Testis (tissue), 3 donors: ENCODE results near the gene MAP3K19. TPM values are rescaled to one million over a fixed set of nuclear protein-coding genes. Genes with fewer than 3 reads are reported as not detected.

ENCODE experiments used
- DNase-seq: peaks from one replicate; pipeline ENCODE4 v3.0.0-alpha.2; 2019
- H3K27ac ChIP-seq, 2 donors: fragments of 200-600 bp; sonication (generic); one replicate each; pipeline ENCODE4 v1.5.1; 2019
- H3K27me3 ChIP-seq: fragments of 200-600 bp; sonication (generic); one replicate; pipeline ENCODE4 v1.5.1; 2019
- H3K36me3 ChIP-seq: fragments of 200-600 bp; sonication (generic); one replicate; pipeline ENCODE4 v1.5.1; 2017; ENCODE audit warnings: low read depth; ENCODE audit errors: missing control alignments
- H3K4me1 ChIP-seq: fragments of 200-600 bp; sonication (generic); one replicate; pipeline ENCODE4 v1.5.1; 2019
- H3K4me3 ChIP-seq, 2 donors: fragments of 200-600 bp; sonication (generic); one replicate each; pipeline ENCODE4 v1.5.1; 2017 to 2019
- H3K9me3 ChIP-seq: fragments of 200-600 bp; sonication (generic); one replicate; pipeline ENCODE4 v1.5.1; 2017
- POLR2A ChIP-seq: fragments of 450-650 bp; IDR thresholded peaks from one replicate; pipeline ENCODE4 v1.6.1; 2017; ENCODE audit warnings: antibody characterized with exemption, mild to moderate bottlenecking, moderate library complexity
- WGBS, 2 donors: methylation state at CpG; one replicate each; pipeline ENCODE4 v1.1.5; 2018; 5-methylcytosine and 5-hydroxymethylcytosine counted together
- intact Hi-C: fragments of 100-400 bp; cut with DNase I; formaldehyde crosslinking; loops from one replicate; pipeline ENCODE4 v1.15.1; 2023; ENCODE audit warnings: low total_unique reads
- polyA plus RNA-seq: library from polyadenylated mRNA; stranded (reverse); fragments of 350-450 nt; fragmentation: Illumina TruSeq; extraction: RNeasy Lipid Tissue Mini Kit (QIAGEN cat#74804); gene quantifications from one replicate; pipeline ENCODE4 v1.2.3, GENCODE V29; 2014; ENCODE audit warnings: low read depth, low replicate concordance; ENCODE audit not compliant: insufficient read depth
- total RNA-seq, 2 donors: library from RNA; depleted of rRNA; stranded (reverse); fragments of >200 nt; gene quantifications; one replicate each; pipeline ENCODE4 v1.2.3, GENCODE V29; 2016
- TF ChIP-seq, protein P1 (sequence below), 3 experiments: fragments of 450-650 bp in 2 of 3; fragments of 200-600 bp in 1 of 3; sonication (generic) in 1 of 3; IDR thresholded peaks; one replicate each; pipeline ENCODE4 v1.5.1; 2016 to 2019; ENCODE audit warnings: antibody characterized with exemption in 3 of 3, mild to moderate bottlenecking in 2 of 3, moderate library complexity in 1 of 3

MAP3K19 gene
- total and polyA plus RNA-seq, 3 donors from 2014 or later = 6.8 to 15.1 (median 9.8) TPM

DNA sequence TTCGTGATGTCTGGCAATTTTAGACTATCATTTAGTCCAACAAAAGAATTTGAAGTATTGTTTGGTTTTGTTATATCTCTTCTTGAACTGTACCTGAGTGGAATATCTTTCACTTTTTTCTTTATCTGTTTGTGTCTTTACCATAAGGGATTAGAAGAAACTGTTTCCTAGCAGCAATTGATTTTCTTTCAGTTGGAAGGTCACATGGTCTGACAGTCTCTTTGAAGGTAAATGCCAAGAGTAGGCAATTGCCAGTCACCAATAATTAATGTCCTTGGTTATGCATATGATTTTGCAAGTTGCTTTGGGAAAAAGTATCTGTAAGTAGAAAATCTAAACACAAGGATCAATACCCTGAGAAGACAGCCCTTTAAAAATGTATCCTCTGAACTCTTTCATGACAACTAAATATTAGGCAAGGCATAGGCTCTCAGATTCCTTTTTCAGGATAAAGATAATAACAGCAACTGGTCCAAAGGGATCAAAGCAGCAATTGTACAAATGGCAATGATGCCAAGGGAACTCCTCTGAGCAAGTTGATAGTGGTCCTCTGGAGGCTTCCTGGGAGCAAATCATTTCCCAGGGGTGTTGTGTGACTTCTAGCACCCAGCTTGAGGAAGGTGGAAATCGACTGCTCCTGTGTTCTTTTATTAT is 17.6 kb downstream of the MAP3K19 start:
- DNase-seq = no peak
- no peak overlapping the region for H3K27ac ChIP-seq
- no peak for TF ChIP-seq POLR2A
- TF ChIP-seq, protein P1, sequence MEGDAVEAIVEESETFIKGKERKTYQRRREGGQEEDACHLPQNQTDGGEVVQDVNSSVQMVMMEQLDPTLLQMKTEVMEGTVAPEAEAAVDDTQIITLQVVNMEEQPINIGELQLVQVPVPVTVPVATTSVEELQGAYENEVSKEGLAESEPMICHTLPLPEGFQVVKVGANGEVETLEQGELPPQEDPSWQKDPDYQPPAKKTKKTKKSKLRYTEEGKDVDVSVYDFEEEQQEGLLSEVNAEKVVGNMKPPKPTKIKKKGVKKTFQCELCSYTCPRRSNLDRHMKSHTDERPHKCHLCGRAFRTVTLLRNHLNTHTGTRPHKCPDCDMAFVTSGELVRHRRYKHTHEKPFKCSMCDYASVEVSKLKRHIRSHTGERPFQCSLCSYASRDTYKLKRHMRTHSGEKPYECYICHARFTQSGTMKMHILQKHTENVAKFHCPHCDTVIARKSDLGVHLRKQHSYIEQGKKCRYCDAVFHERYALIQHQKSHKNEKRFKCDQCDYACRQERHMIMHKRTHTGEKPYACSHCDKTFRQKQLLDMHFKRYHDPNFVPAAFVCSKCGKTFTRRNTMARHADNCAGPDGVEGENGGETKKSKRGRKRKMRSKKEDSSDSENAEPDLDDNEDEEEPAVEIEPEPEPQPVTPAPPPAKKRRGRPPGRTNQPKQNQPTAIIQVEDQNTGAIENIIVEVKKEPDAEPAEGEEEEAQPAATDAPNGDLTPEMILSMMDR (IDR thresholded peaks at IDR 0.05) = no peak
- H3K36me3 ChIP-seq = no peaks in the 10 kb centered on the region
- WGBS, 2 donors = 75 to 88% methylated on average over 2 of the region's 2 CpGs
- no peak overlapping the region for H3K4me3 ChIP-seq
- no peaks in the 10 kb centered on the region for H3K27me3 ChIP-seq
- H3K9me3 ChIP-seq = no peaks in the 10 kb centered on the region
- intact Hi-C loops = no loop called here
- H3K4me1 ChIP-seq = no peaks in the 10 kb centered on the region

DNA sequence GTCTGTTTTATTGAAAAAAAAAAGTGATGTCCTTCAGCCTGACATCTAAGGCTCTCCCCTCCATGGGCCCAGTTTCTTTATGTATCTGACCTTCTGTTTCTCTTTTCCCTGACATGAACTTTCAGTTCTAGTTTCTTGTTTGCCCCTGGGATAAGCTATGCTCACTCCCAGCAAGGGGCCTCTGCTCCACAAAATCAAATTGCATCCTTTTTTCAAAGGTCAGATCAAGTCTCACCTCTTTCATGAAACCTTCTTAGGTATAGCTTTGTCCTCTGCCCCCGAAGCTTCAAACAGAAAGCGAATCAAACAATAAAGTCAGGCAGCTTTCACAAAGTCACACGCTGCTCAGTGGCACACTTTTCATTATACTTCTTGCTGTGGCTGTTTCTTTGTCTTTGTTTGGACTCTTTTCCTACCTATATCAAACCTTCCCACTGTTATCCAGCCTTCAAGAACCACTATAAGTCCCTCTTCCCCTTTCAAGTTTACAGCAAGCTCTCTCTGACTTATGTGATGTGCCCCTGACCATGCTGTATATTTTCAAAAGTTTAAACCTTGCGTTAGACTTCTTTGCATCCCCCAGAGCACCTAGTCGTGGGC is 23.3 kb downstream of the MAP3K19 start:
- intact Hi-C loops = no loop called here
- Histone ChIP-seq H3K36me3 (no peaks in the 10 kb centered on the region), H3K4me1 (no peaks in the 10 kb centered on the region), H3K27me3 (no peaks in the 10 kb centered on the region), H3K4me3 (no peak overlapping the region), H3K27ac (no peak overlapping the region), H3K9me3 (no peaks in the 10 kb centered on the region)
- no peak for DNase-seq
- 90% methylated on average over 5 of the region's 5 CpGs for WGBS, 2 donors
- TF ChIP-seq POLR2A = no peak
- TF ChIP-seq, protein P1 (IDR thresholded peaks at IDR 0.05) = no peak

DNA sequence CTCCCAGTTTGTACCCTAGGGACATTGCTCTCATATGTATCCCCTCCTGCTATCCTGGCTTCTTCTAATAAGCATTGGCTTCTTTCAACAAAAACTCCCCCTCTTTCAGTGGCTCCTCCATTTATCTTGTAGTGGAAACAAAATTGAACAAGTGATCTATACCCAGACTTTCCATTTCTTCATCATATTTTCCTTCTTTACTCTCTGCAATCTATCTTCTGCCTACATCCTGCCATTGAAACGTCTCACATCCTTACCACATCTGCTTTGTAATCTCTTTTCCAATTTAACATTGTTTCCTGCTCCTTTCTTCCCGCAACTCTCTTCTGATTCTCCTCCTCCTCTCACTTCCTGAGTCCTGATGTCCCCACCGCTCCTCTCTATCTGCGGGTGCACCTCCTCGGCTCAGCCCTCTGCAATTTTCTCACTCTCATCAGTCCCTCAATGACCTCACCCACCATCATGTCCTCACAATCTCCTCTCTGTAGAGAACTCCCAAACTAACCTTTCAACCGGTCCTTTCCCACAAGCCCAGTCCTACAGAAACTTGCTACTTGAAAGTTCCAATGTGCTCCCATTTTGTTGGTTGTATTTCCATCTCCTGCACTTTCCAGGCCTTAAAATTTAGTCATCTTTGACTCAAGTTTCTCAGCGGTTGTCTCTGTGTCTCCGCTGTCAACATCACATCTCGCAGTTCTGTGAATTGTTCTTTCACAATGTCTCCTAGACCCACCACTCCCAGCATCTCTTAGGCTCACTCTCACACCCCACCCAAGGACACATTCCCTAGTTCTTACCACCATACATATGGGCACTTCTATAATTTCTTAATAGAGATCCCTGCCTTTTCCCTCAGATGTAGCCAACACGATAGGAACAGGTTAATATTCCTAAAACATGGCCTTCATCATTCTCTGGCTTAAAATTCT is 24.0 kb downstream of the MAP3K19 start:
- Histone ChIP-seq H3K4me3 (no peak overlapping the region), H3K27ac (no peak overlapping the region), H3K36me3 (no peaks in the 10 kb centered on the region), H3K4me1 (no peaks in the 10 kb centered on the region), H3K27me3 (no peaks in the 10 kb centered on the region), H3K9me3 (no peaks in the 10 kb centered on the region)
- WGBS, 2 donors = 86 to 87% methylated on average over 10 of the region's 10 CpGs
- TF ChIP-seq POLR2A = no peak
- TF ChIP-seq, protein P1 (IDR thresholded peaks at IDR 0.05) = no peak
- intact Hi-C loops = no loop called here
- DNase-seq = no peak

DNA sequence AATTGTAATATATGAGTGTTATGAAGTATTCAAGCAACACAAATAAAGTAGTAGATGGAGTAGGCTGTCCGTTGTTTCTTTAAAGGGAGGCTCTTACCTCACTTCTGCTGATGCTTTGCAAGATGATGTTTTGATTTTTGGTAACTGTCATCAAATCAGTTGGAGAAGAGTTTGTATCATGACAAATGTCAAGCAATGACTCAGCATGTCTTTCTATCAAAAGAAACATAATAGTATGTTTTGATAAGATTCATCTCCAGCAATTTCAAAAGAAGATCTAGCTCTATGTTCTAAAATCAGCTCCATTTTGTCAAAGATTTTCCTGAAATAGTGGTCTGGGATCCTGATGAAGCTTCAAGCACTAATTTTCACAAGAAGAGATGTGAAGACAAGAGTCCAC is 25.6 kb downstream of the MAP3K19 start:
- no peak for DNase-seq
- no peaks in the 10 kb centered on the region for H3K27me3 ChIP-seq
- intact Hi-C loops = no loop called here
- H3K4me1 ChIP-seq = no peaks in the 10 kb centered on the region
- no peak for TF ChIP-seq POLR2A
- TF ChIP-seq, protein P1 (IDR thresholded peaks at IDR 0.05) = no peak
- H3K4me3 ChIP-seq = no peak overlapping the region
- no peak overlapping the region for H3K27ac ChIP-seq
- H3K36me3 ChIP-seq = no peaks in the 10 kb centered on the region
- 95 to 96% methylated on average over 1 of the region's 1 CpG for WGBS, 2 donors
- H3K9me3 ChIP-seq = no peaks in the 10 kb centered on the region
